Measurements from ENCODE around the gene AKAP8. TPM values are rescaled to one million over a fixed set of nuclear protein-coding genes. Genes with fewer than 3 reads are reported as not detected.

Gene AKAP8
- total and polyA plus RNA-seq, 12 donors, result 13.0 to 45.8 (median 29.3) TPM

DNA sequence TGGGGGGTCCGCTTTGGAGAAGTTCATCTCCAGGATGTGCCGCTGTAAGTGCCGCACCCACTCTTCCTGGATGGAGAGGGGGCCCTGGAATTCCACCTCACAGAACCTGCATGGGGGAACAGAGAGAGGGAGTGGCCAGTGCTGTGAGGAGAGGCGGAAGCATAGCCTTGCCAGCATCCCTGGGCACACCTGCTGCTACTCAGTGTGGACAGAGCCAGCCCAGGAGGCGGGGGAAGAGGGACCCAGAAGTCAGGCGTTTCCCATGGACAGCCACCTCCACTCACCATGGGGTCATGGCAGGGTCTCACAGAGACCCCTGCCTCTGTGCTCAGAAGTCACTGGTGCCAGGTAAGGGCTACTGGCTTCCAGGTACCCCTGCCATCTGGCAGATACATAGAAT is 43.5 kb upstream of the AKAP8 start:
- H3K9me3 ChIP-seq (replicated peaks in 1 of 3), result no peaks in the 10 kb centered on the region
- TF ChIP-seq POLR2A (IDR thresholded peaks at IDR 0.05), result no peak
- TF ChIP-seq, protein P1, sequence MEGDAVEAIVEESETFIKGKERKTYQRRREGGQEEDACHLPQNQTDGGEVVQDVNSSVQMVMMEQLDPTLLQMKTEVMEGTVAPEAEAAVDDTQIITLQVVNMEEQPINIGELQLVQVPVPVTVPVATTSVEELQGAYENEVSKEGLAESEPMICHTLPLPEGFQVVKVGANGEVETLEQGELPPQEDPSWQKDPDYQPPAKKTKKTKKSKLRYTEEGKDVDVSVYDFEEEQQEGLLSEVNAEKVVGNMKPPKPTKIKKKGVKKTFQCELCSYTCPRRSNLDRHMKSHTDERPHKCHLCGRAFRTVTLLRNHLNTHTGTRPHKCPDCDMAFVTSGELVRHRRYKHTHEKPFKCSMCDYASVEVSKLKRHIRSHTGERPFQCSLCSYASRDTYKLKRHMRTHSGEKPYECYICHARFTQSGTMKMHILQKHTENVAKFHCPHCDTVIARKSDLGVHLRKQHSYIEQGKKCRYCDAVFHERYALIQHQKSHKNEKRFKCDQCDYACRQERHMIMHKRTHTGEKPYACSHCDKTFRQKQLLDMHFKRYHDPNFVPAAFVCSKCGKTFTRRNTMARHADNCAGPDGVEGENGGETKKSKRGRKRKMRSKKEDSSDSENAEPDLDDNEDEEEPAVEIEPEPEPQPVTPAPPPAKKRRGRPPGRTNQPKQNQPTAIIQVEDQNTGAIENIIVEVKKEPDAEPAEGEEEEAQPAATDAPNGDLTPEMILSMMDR (IDR thresholded peaks at IDR 0.05), result no peak
- H3K27me3 ChIP-seq, result no peaks in the 10 kb centered on the region
- WGBS, 4 donors, result 94 to 99% (median 97%) methylated on average over 5 to 6 of the region's 6 CpGs
- H3K4me3 ChIP-seq, result no peak overlapping the region
- DNase-seq, result no peak
- peaks cover 9 to 11% of the 10 kb centered on the region in 2 donors for H3K4me1 ChIP-seq (replicated peaks in 1 of 2)
- intact Hi-C loops (cut with DNase I), result no loop called here
- H3K36me3 ChIP-seq (replicated peaks in 1 of 2), result peaks cover 0 to 55% of the 10 kb centered on the region in 2 donors
- H3K27ac ChIP-seq, result no peak overlapping the region

DNA sequence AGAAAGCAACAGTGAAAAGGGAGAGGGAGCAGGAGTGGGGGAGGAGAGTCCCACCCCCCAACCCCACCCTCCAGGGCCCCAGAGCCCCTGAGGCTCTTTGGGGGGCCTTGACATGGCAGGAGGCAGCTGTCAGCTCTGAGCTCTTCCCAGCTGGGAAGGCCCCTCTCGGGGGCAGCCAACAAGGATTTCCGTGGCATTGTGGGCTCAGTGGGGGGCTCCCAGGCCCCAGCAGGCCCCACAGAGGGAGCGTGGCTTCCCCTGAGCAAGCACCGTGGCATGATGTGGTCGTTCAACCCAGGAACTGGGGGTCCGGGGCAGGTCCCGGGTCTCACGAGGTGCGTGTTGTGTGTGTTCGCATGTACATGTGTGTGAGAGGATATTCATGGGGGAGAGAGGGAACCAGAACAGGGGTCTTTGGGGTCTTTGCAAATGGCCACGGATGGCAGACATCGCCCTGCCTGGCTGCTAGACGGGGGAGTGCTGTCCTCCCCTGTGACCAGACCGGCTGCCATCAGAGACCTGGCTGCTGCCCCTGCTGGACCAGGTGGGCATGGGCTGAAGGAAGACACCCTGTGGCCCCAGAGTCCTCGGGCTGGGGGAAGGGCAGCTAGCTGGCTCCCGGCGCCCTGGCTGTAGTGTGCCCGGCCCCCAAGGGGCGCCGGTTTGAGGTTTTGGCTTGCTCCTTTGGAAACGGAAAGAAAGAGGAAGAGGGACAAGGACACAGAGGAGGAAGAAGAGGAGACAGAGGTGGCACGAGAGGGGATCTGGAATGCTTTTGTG is 42.9 kb upstream of the AKAP8 start:
- Histone ChIP-seq H3K9me3 (replicated peaks in 1 of 3) (no peaks in the 10 kb centered on the region), H3K27ac (no peak overlapping the region), H3K36me3 (replicated peaks in 1 of 2) (peaks cover 0 to 49% of the 10 kb centered on the region in 2 donors), H3K4me3 (no peak overlapping the region), H3K27me3 (no peaks in the 10 kb centered on the region), H3K4me1 (replicated peaks in 1 of 2) (peaks cover 11% of the 10 kb centered on the region in 2 donors)
- TF ChIP-seq, protein P1 (IDR thresholded peaks at IDR 0.05), result no peak
- no peak for TF ChIP-seq POLR2A (IDR thresholded peaks at IDR 0.05)
- intact Hi-C loops (cut with DNase I), result no loop called here
- 88 to 92% (median 89%) methylated on average over 10 to 22 of the region's 22 CpGs for WGBS, 4 donors
- no peak for DNase-seq

DNA sequence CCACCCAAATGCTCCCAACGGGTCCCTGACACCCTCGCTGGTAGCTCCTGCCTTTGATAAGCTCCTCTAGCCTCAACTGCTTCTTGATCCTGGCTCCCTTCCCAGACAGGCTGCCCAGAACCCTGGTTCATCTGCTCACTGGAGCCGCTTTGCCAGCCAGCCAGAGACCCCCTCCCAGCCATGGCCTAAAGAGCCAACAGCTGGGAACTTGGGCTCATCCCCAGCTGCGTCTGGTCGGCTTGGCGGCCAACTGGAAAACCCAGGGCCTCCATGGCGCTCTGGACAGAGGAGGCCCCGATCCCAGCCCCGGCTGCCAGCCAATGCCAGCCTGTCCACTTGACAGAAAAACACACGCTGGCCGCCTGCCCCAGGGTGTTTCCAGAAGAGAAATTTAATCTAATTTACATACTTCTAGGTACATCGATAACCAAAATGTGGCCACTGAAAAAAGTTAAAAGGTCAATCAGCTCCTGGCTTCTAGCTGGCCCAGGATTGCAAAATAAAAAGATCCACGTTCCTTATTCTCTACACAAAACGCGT is 42.2 kb upstream of the AKAP8 start:
- Histone ChIP-seq H3K36me3 (replicated peaks in 1 of 2) (peaks cover 0 to 42% of the 10 kb centered on the region in 2 donors), H3K27ac (no peak overlapping the region)

DNA sequence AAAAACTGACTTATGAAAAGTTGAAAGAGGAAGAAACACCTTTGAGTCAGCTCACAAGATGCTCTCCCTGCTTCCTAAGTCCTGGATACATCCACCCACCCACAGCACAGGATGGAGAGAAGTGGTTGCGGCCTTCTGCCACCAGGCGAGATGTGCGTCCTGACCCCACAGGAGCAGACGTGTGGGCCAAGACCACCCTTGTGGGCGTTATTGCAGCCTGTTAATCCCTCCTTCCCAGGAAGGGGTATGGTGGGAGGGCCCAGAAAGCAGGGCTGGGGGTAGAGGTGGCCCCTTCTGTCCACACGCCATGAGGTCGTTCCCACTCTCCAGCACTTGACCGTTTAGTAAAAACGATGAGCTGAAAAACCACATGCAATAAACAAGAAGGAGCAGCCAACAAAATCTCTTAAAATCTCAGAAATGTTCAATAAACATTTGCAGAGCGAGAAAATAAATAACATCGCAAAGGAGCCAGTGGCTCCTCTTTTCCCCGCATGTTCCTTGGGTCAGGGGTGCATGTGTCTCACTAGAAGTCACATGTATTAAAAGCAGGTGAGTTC is 41.6 kb upstream of the AKAP8 start:
- Histone ChIP-seq H3K4me1 (replicated peaks in 1 of 2) (peaks cover 22 to 23% of the 10 kb centered on the region in 2 donors), H3K4me3 (no peak overlapping the region), H3K9me3 (replicated peaks in 1 of 3) (no peaks in the 10 kb centered on the region), H3K36me3 (replicated peaks in 1 of 2) (peaks cover 0 to 36% of the 10 kb centered on the region in 2 donors), H3K27me3 (no peaks in the 10 kb centered on the region), H3K27ac (no peak overlapping the region)
- intact Hi-C loops (cut with DNase I), result no loop called here
- WGBS, 4 donors, result 84 to 87% (median 86%) methylated on average over 12 of the region's 12 CpGs
- DNase-seq, result no peak
- TF ChIP-seq, protein P1 (IDR thresholded peaks at IDR 0.05), result no peak
- TF ChIP-seq POLR2A (IDR thresholded peaks at IDR 0.05), result no peak

More for the DNA sequence above, 42.2 kb upstream of the AKAP8 start:
- no peaks in the 10 kb centered on the region for H3K27me3 ChIP-seq
- intact Hi-C loops (cut with DNase I), result no loop called here
- WGBS, 4 donors, result 77 to 83% (median 80%) methylated on average over 12 to 15 of the region's 15 CpGs
- no peak overlapping the region for H3K4me3 ChIP-seq
- no peaks in the 10 kb centered on the region for H3K9me3 ChIP-seq (replicated peaks in 1 of 3)
- TF ChIP-seq, protein P1 (IDR thresholded peaks at IDR 0.05), result no peak
- TF ChIP-seq POLR2A (IDR thresholded peaks at IDR 0.05), result no peak
- peaks cover 18% of the 10 kb centered on the region in 2 donors for H3K4me1 ChIP-seq (replicated peaks in 1 of 2)
- no peak for DNase-seq
